Measurements from ENCODE around the gene CCDC148.

CCDC148 gene

GRCh38 chr2:158456309-158457066, at the start of gene CCDC148, which contains the start of gene PKP4:
CCDC148 (minus strand) TSS chr2:158456753; CDS start chr2:158456439, 314 bp downstream.
PKP4 (plus strand) TSS chr2:158456952; CDS start chr2:158533185, 76,233 bp downstream.
- peak; percentile 93 for DNase-seq

- DNase-seq = no peak
These were observed 48.9 kb upstream of the CCDC148 start for GRCh38 chr2:158505448-158505934.

- no peak for DNase-seq
These were observed 47.5 kb upstream of the CCDC148 start for GRCh38 chr2:158504088-158504487.

GRCh38 chr2:158502974-158503373, 46.4 kb upstream of the CCDC148 start:
- DNase-seq = no peak

- no peak for DNase-seq
These were observed 44.7 kb upstream of the CCDC148 start for GRCh38 chr2:158501301-158501700.

GRCh38 chr2:158500333-158500732, 43.8 kb upstream of the CCDC148 start:
- no peak for DNase-seq

GRCh38 chr2:158499383-158499782, 42.8 kb upstream of the CCDC148 start:
- no peak for DNase-seq

GRCh38 chr2:158498749-158499136, 42.2 kb upstream of the CCDC148 start:
- no peak for DNase-seq

GRCh38 chr2:158498043-158498748, 41.6 kb upstream of the CCDC148 start:
- no peak for DNase-seq

- DNase-seq = no peak
These were observed 40.9 kb upstream of the CCDC148 start for GRCh38 chr2:158497486-158497885.

- DNase-seq = no peak
These were observed 40.4 kb upstream of the CCDC148 start for GRCh38 chr2:158496986-158497385.

- no peak for DNase-seq
These were observed 38.6 kb upstream of the CCDC148 start for GRCh38 chr2:158495175-158495574.

GRCh38 chr2:158493458-158493857, 36.9 kb upstream of the CCDC148 start:
- DNase-seq = no peak

- no peak for DNase-seq
These were observed 34.5 kb upstream of the CCDC148 start for GRCh38 chr2:158491072-158491471.

GRCh38 chr2:158489366-158490112, 33.0 kb upstream of the CCDC148 start:
- no peak for DNase-seq

- DNase-seq = no peak
These were observed 32.1 kb upstream of the CCDC148 start for GRCh38 chr2:158488442-158489216.

GRCh38 chr2:158487419-158487818, 30.9 kb upstream of the CCDC148 start:
- no peak for DNase-seq

GRCh38 chr2:158486970-158487325, 30.4 kb upstream of the CCDC148 start:
- no peak for DNase-seq

- no peak for DNase-seq
These were observed 29.8 kb upstream of the CCDC148 start for GRCh38 chr2:158486150-158486969.

GRCh38 chr2:158484892-158485556, 28.5 kb upstream of the CCDC148 start:
- DNase-seq = no peak

- peak; percentile 11 for DNase-seq
These were observed 26.0 kb upstream of the CCDC148 start for GRCh38 chr2:158482594-158482993.
